Brain microvascular endothelial cell (primary cell): ENCODE results near the gene CHRNA4.

Experiments used
- DNase-seq: peaks from one replicate; pipeline ENCODE4 v3.0.0-alpha.2; 2020
- H3K27ac ChIP-seq: fragments of 250-450 bp; sonication (Bioruptor Pico); 2 replicates; pipeline ENCODE4 v1.5.1; 2020; ENCODE audit warnings: mild to moderate bottlenecking, moderate library complexity
- H3K27me3 ChIP-seq: fragments of 250-450 bp; sonication (Bioruptor Pico); replicated peaks from 2 replicates; pipeline ENCODE4 v1.5.1; 2020; ENCODE audit warnings: mild to moderate bottlenecking
- H3K36me3 ChIP-seq: fragments of 250-450 bp; sonication (Bioruptor Pico); replicated peaks from 2 replicates; pipeline ENCODE4 v1.5.1; 2020; ENCODE audit warnings: mild to moderate bottlenecking
- H3K4me3 ChIP-seq: 2 replicates; pipeline ENCODE4 v1.5.1; 2011; ENCODE audit warnings: low read depth, mild to moderate bottlenecking, control low read depth, low read length, moderate library complexity
- in situ Hi-C: cut with HindIII; loops from 2 replicates; pipeline ENCODE4 v1.10.0; 2017; ENCODE audit warnings: low sequenced_read_pairs, low pct_ligation_motif_present
- TF ChIP-seq, protein P1 (sequence below): IDR thresholded peaks from 2 replicates; pipeline ENCODE4 v1.5.1; 2011; ENCODE audit warnings: low read depth, mild to moderate bottlenecking, moderate library complexity, low read length, control low read depth, inconsistent platforms; ENCODE audit errors: missing control alignments

The CHRNA4 gene

GRCh38 chr20:63354636-63355350, 6.4 kb downstream of the CHRNA4 start:
- no peak for DNase-seq
- TF ChIP-seq, protein P1, sequence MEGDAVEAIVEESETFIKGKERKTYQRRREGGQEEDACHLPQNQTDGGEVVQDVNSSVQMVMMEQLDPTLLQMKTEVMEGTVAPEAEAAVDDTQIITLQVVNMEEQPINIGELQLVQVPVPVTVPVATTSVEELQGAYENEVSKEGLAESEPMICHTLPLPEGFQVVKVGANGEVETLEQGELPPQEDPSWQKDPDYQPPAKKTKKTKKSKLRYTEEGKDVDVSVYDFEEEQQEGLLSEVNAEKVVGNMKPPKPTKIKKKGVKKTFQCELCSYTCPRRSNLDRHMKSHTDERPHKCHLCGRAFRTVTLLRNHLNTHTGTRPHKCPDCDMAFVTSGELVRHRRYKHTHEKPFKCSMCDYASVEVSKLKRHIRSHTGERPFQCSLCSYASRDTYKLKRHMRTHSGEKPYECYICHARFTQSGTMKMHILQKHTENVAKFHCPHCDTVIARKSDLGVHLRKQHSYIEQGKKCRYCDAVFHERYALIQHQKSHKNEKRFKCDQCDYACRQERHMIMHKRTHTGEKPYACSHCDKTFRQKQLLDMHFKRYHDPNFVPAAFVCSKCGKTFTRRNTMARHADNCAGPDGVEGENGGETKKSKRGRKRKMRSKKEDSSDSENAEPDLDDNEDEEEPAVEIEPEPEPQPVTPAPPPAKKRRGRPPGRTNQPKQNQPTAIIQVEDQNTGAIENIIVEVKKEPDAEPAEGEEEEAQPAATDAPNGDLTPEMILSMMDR = no peak
- Histone ChIP-seq H3K4me3 (no peak overlapping the region), H3K27ac (no peak overlapping the region), H3K27me3 (no peaks in the 10 kb centered on the region), H3K36me3 (no peaks in the 10 kb centered on the region)
- in situ Hi-C loops = no loop called here

- Histone ChIP-seq H3K27ac (no peak overlapping the region), H3K27me3 (no peaks in the 10 kb centered on the region), H3K36me3 (no peaks in the 10 kb centered on the region), H3K4me3 (no peak overlapping the region)
- in situ Hi-C loops = no loop called here
- TF ChIP-seq, protein P1 = no peak
- no peak for DNase-seq
These were observed 8.3 kb downstream of the CHRNA4 start for GRCh38 chr20:63352811-63353221.

GRCh38 chr20:63351811-63352591, 9.1 kb downstream of the CHRNA4 start:
- in situ Hi-C loops = no loop called here
- H3K27me3 ChIP-seq = no peaks in the 10 kb centered on the region
- no peak for DNase-seq

GRCh38 chr20:63351326-63351700, 9.8 kb downstream of the CHRNA4 start:
- no peak for DNase-seq
- no peak overlapping the region for H3K4me3 ChIP-seq
- peaks cover 2% of the 10 kb centered on the region for H3K27me3 ChIP-seq
- no peaks in the 10 kb centered on the region for H3K36me3 ChIP-seq
- in situ Hi-C loops = no loop called here
- TF ChIP-seq, protein P1 = no peak
- H3K27ac ChIP-seq = no peak overlapping the region

More at GRCh38 chr20:63351811-63352591, 9.1 kb downstream of the CHRNA4 start:
- H3K36me3 ChIP-seq = no peaks in the 10 kb centered on the region
- no peak overlapping the region for H3K27ac ChIP-seq
- TF ChIP-seq, protein P1 = no peak
- no peak overlapping the region for H3K4me3 ChIP-seq

DNA sequence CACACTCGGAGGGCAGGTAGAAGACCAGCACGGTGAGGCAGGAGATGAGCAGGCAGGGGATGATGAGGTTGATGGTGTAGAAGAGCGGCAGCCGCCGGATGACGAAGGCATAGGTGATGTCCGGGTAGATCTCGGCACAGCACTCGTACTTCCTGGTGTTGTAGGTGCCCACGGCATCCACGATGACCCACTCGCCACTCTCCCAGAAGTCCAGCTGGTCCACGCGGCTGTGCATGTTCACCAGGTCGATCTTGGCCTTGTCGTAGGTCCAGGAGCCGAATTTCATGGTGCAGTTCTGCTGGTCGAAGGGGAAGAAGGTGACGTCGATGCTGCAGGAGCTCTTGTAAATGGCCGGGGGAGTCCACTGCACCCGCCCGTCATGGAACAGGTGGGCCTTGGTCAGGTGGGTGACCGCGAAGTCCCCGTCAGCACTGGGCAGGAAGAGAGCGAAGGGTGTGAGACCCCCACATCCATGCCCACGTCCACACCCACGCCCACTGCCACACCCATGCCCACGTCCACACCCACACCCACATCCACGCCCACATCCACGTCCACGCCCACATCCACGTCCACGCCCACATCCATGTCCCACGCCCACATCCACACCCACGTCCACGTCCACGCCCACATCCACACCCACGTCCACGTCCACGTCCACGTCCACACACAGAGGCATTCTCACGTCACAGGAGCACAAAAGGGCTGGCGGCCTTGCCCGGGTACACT, 10.4 kb downstream of the CHRNA4 start:
- Histone ChIP-seq H3K27ac (no peak overlapping the region), H3K4me3 (no peak overlapping the region), H3K36me3 (no peaks in the 10 kb centered on the region), H3K27me3 (peaks cover 5% of the 10 kb centered on the region)
- in situ Hi-C loops = no loop called here
- DNase-seq = no peak
- TF ChIP-seq, protein P1 = no peak
